H1 (cell line): Measurements from ENCODE around the gene LANCL2. TPM values are rescaled to one million over a fixed set of nuclear protein-coding genes. Genes with fewer than 3 reads are reported as not detected.

Experiments used
- CTCF ChIA-PET: fragments of 300-600 bp; sonication (Branson Sonifier 250); formaldehyde crosslinking; loops from one replicate; lab custom pipeline; 2021; ENCODE audit not compliant: partially characterized antibody; lab: Charles Lee
- POLR2A ChIA-PET: fragments of 300-600 bp; sonication (Branson Sonifier 250); formaldehyde crosslinking; loops from one replicate; lab custom pipeline; 2021; ENCODE audit warnings: inconsistent platforms; ENCODE audit not compliant: partially characterized antibody; lab: Charles Lee
- DNase-seq, 2 experiments: peaks; one replicate each; pipeline versions ENCODE4 v3.0.0 to v3.0.0-alpha.2; 2010 to 2022; ENCODE audit warnings: low spot score in 2 of 2, low read depth in 1 of 2, mixed read lengths in 1 of 2
- FAIRE-seq: peaks from 2 replicates; lab custom pipeline; 2011; peaks lifted over from hg19 to GRCh38; lab: Jason Lieb, UNC
- H2AFZ ChIP-seq: 2 replicates; pipeline ENCODE4 v1.8.1; 2012; ENCODE audit warnings: low read length, inconsistent platforms
- H2AK5ac ChIP-seq: 2 replicates; pipeline ENCODE4 v1.6.1; 2013; ENCODE audit warnings: low read depth, low read length
- H2BK120ac ChIP-seq: replicated peaks from 2 replicates; pipeline ENCODE3; 2013; ENCODE audit warnings: low read depth, low read length, inconsistent platforms
- H2BK12ac ChIP-seq: 2 replicates; pipeline ENCODE4 v1.6.1; 2013; ENCODE audit warnings: low read depth, low read length
- H2BK15ac ChIP-seq: 2 replicates; pipeline ENCODE4 v1.6.1; 2013; ENCODE audit warnings: low read length
- H2BK20ac ChIP-seq: 2 replicates; pipeline ENCODE4 v1.6.1; 2013; ENCODE audit warnings: low read length
- H2BK5ac ChIP-seq: 2 replicates; pipeline ENCODE4 v1.6.1; 2013; ENCODE audit warnings: low read depth, low read length
- H3K14ac ChIP-seq: 2 replicates; pipeline ENCODE4 v1.6.1; 2013; ENCODE audit warnings: inconsistent platforms; ENCODE audit not compliant: insufficient read length
- H3K18ac ChIP-seq: 2 replicates; pipeline ENCODE4 v1.6.1; 2013; ENCODE audit warnings: low read length; ENCODE audit errors: extremely low read depth
- H3K23ac ChIP-seq: 2 replicates; pipeline ENCODE4 v1.6.1; 2013; ENCODE audit warnings: inconsistent platforms; ENCODE audit not compliant: insufficient read length
- H3K23me2 ChIP-seq: 2 replicates; pipeline ENCODE4 v1.6.1; 2013; ENCODE audit warnings: low read depth, low read length
- H3K27ac ChIP-seq: 2 replicates; pipeline ENCODE4 v1.6.1; 2011; ENCODE audit warnings: low read depth, low read length, inconsistent platforms
- H3K27me3 ChIP-seq, 4 experiments: replicated peaks in 1 of 4; 1 replicate in 1 of 4; 2 replicates in 3 of 4; pipeline versions ENCODE4 v1.6.1 to v1.8.1; 2011 to 2013; ENCODE audit warnings: low read length in 3 of 4, mild to moderate bottlenecking in 3 of 4, inconsistent platforms in 2 of 4, mixed read lengths in 2 of 4, moderate library complexity in 1 of 4; ENCODE audit not compliant: control insufficient read depth in 3 of 4, insufficient read depth in 3 of 4; ENCODE audit errors: extremely low read depth in 1 of 4
- H3K36me3 ChIP-seq, 4 experiments: 2 replicates each; pipeline versions ENCODE4 v1.6.1 to v1.8.1; 2011 to 2013; ENCODE audit warnings: mild to moderate bottlenecking in 4 of 4, low read length in 3 of 4, moderate library complexity in 2 of 4, control low read depth in 1 of 4, inconsistent platforms in 1 of 4; ENCODE audit not compliant: insufficient read depth in 4 of 4, control insufficient read depth in 2 of 4
- H3K4ac ChIP-seq: replicated peaks from 2 replicates; pipeline ENCODE3; 2013; ENCODE audit warnings: low read length, low read depth, mixed read lengths, inconsistent platforms; ENCODE audit not compliant: insufficient read length
- H3K4me1 ChIP-seq, 4 experiments: replicated peaks in 1 of 4; 1 replicate in 1 of 4; 2 replicates in 3 of 4; pipeline versions ENCODE4 v1.6.1 to v1.8.1; 2011 to 2013; ENCODE audit warnings: low read length in 3 of 4, inconsistent platforms in 2 of 4, mixed read lengths in 1 of 4; ENCODE audit not compliant: insufficient read depth in 4 of 4, control insufficient read depth in 3 of 4
- H3K4me2 ChIP-seq, 2 experiments: 2 replicates each; pipeline versions ENCODE4 v1.6.1 to v1.8.1; 2011 to 2013; ENCODE audit warnings: low read depth in 2 of 2, low read length in 2 of 2, control low read depth in 1 of 2, inconsistent platforms in 1 of 2, mild to moderate bottlenecking in 1 of 2; ENCODE audit not compliant: insufficient read depth in 1 of 2
- H3K4me3 ChIP-seq, 4 experiments: fragments of 200-600, 300-600 bp in 1 of 4; sonication (generic), shearing (Covaris generic), sonication (Bioruptor Twin) in 1 of 4; 2 replicates each; pipeline versions ENCODE4 v1.5.1 to v1.8.1; 2011 to 2016; ENCODE audit warnings: low read length in 4 of 4, low read depth in 3 of 4, control low read depth in 2 of 4, inconsistent platforms in 2 of 4, mild to moderate bottlenecking in 2 of 4, mixed read lengths in 1 of 4, moderate library complexity in 1 of 4; ENCODE audit not compliant: insufficient read depth in 2 of 4; ENCODE audit errors: extremely low read depth in 1 of 4
- H3K56ac ChIP-seq: replicated peaks from 2 replicates; pipeline ENCODE3; 2013; ENCODE audit warnings: low read depth, mild to moderate bottlenecking, mixed read lengths, low read length, inconsistent platforms; ENCODE audit not compliant: insufficient read length
- H3K79me1 ChIP-seq: 2 replicates; pipeline ENCODE4 v1.6.1; 2013; ENCODE audit warnings: low read depth, low read length, control low read depth
- H3K79me2 ChIP-seq, 2 experiments: 2 replicates each; pipeline versions ENCODE4 v1.6.1 to v1.8.1; 2012 to 2013; ENCODE audit warnings: low read length in 2 of 2, mild to moderate bottlenecking in 2 of 2, inconsistent platforms in 1 of 2; ENCODE audit not compliant: insufficient read depth in 2 of 2, control insufficient read depth in 1 of 2
- H3K9ac ChIP-seq, 4 experiments: replicated peaks in 1 of 4; 1 replicate in 1 of 4; 2 replicates in 3 of 4; pipeline versions ENCODE4 v1.6.1 to v1.8.1; 2011 to 2013; ENCODE audit warnings: low read depth in 3 of 4, low read length in 3 of 4, control low read depth in 2 of 4, mild to moderate bottlenecking in 2 of 4, moderate library complexity in 2 of 4, inconsistent platforms in 1 of 4; ENCODE audit errors: extremely low read depth in 1 of 4
- H3K9me3 ChIP-seq, 2 experiments: 2 replicates each; pipeline versions ENCODE4 v1.6.1 to v1.8.1; 2012 to 2013; ENCODE audit warnings: mild to moderate bottlenecking in 2 of 2, moderate library complexity in 2 of 2, control low read depth in 1 of 2, inconsistent platforms in 1 of 2, low read depth in 1 of 2, low read length in 1 of 2, mixed read lengths in 1 of 2; ENCODE audit not compliant: insufficient read depth in 2 of 2
- H4K20me1 ChIP-seq, 2 experiments: replicated peaks in 1 of 2; 2 replicates each; pipeline versions ENCODE3 to v1.8.1; 2011 to 2013; ENCODE audit warnings: inconsistent platforms in 2 of 2, low read length in 2 of 2, mild to moderate bottlenecking in 1 of 2; ENCODE audit not compliant: insufficient read depth in 2 of 2, control insufficient read depth in 1 of 2
- H4K5ac ChIP-seq: 2 replicates; pipeline ENCODE4 v1.6.1; 2013; ENCODE audit warnings: low read length, low read depth, mixed read lengths, inconsistent platforms; ENCODE audit not compliant: insufficient read length
- H4K8ac ChIP-seq: 2 replicates; pipeline ENCODE4 v1.8.0; 2013; ENCODE audit warnings: mild to moderate bottlenecking, moderate library complexity, low read length, inconsistent platforms; ENCODE audit not compliant: insufficient read depth; ENCODE audit errors: extremely low read depth
- H4K91ac ChIP-seq: replicated peaks from 2 replicates; pipeline ENCODE3; 2013; ENCODE audit warnings: low read length, mixed read lengths, inconsistent platforms; ENCODE audit not compliant: insufficient read length
- BRCA1 ChIP-seq: IDR thresholded peaks from 2 replicates; pipeline ENCODE4 v1.6.1; 2012; ENCODE audit warnings: low read depth, low read length, improper control_type of control experiment
- CHD2 ChIP-seq: IDR thresholded peaks from 2 replicates; pipeline ENCODE4 v1.6.1; 2012; ENCODE audit warnings: low read length, improper control_type of control experiment
- CTCF ChIP-seq, 3 experiments: IDR thresholded peaks; 1 replicate in 2 of 3; 2 replicates in 1 of 3; pipeline versions ENCODE4 v1.5.1 to v1.6.1; 2011; ENCODE audit warnings: low read length in 3 of 3, mild to moderate bottlenecking in 3 of 3, inconsistent platforms in 2 of 3, low read depth in 1 of 3, moderate library complexity in 1 of 3; ENCODE audit not compliant: insufficient read depth in 1 of 3; ENCODE audit errors: control extremely low read depth in 1 of 3
- GABPA ChIP-seq: IDR thresholded peaks from 2 replicates; pipeline ENCODE4 v1.6.1; 2011; ENCODE audit warnings: mild to moderate bottlenecking, low read length, moderate library complexity, borderline replicate concordance; ENCODE audit not compliant: insufficient read depth
- KDM1A ChIP-seq: fragments of 200-600, 300-600 bp; sonication (generic); IDR thresholded peaks from 2 replicates; pipeline ENCODE4 v1.7.1; 2016; ENCODE audit warnings: mild to moderate bottlenecking, low read length, borderline replicate concordance
- NANOG ChIP-seq: IDR thresholded peaks from 2 replicates; pipeline ENCODE4 v1.6.1; 2011; ENCODE audit warnings: low read length, low read depth, mild to moderate bottlenecking, inconsistent platforms; ENCODE audit not compliant: insufficient read depth, poor library complexity, severe bottlenecking
- SAP30 ChIP-seq: fragments of 300-600 bp; sonication (generic); IDR thresholded peaks from 2 replicates; pipeline ENCODE4 v1.7.1; 2012; ENCODE audit warnings: low read length, moderate library complexity, mild to moderate bottlenecking, inconsistent platforms; ENCODE audit not compliant: insufficient read depth, insufficient replicate concordance
- SIRT6 ChIP-seq: IDR thresholded peaks from one replicate; pipeline ENCODE4 v1.7.1; 2012; ENCODE audit warnings: low read length, inconsistent platforms
- SP2 ChIP-seq: IDR thresholded peaks from 2 replicates; pipeline ENCODE4 v1.6.1; 2012; ENCODE audit warnings: mild to moderate bottlenecking, low read length, inconsistent platforms
- TAF7 ChIP-seq: optimal IDR thresholded peaks from 2 replicates; pipeline ENCODE3; 2011; ENCODE audit warnings: low read depth, mild to moderate bottlenecking, inconsistent platforms, low read length, moderate library complexity, borderline replicate concordance
- TCF12 ChIP-seq: IDR thresholded peaks from 2 replicates; pipeline ENCODE4 v1.6.1; 2011; ENCODE audit warnings: low read depth, mild to moderate bottlenecking, low read length
- YY1 ChIP-seq: IDR thresholded peaks from 2 replicates; pipeline ENCODE4 v1.6.1; 2011; ENCODE audit warnings: low read depth, mild to moderate bottlenecking, low read length
- WGBS, 2 experiments: shearing (Covaris generic) in 1 of 2; methylation state at CpG; one replicate each; pipeline versions ENCODE4 v1.1.6 to v1.1.7; 2013 to 2015; ENCODE audit warnings: low lambda C conversion rate in 2 of 2, mixed read lengths in 2 of 2, inconsistent platforms in 1 of 2, low coverage in 1 of 2, missing lambda C conversion rate in 1 of 2; ENCODE audit not compliant: insufficient replicate concordance in 2 of 2, insufficient coverage in 1 of 2, insufficient read length in 1 of 2; ENCODE audit errors: extremely low coverage in 1 of 2, missing lambda C conversion rate in 1 of 2; 5-methylcytosine and 5-hydroxymethylcytosine counted together
- polyA plus RNA-seq, 7 experiments: library from polyadenylated mRNA; depleted of rRNA in 3 of 7; stranded (reverse) in 5 of 7; unstranded in 2 of 7; fragments of >200 nt in 5 of 7; fragments of 200-250 nt in 2 of 7; gene quantifications; 1 replicate in 5 of 7; 2 replicates in 1 of 7; 4 replicates in 1 of 7; pipeline versions ENCODE4 v1.2.1 to v1.2.3, GENCODE V29; 2011 to 2013; ENCODE audit warnings: missing spikeins in 2 of 7, mixed read lengths in 2 of 7
- total RNA-seq: library from RNA; stranded (reverse); fragmentation: NEBNext Ultra II Directional; extraction: Animal tissue kit (Norgen Biotek cat#: 25700); gene quantifications from 2 replicates; pipeline ENCODE4 v1.2.1, GENCODE V29; 2021

LANCL2 gene
- total and polyA plus RNA-seq, 2 of the 8 experiments (the other 6 are each of a cell fraction or from before 2014, with no cell fraction given), result 9.2 to 9.5 TPM

GRCh38 chr7:55345292-55345691, 19.8 kb upstream of the LANCL2 start:
- H3K23me2 ChIP-seq, result no peaks in the 10 kb centered on the region
- TF ChIP-seq TCF12 (no peak), GABPA (no peak), BRCA1 (no peak), YY1 (no peak), KDM1A (no peak), NANOG (no peak), TAF7 (no peak), SP2 (no peak), CHD2 (no peak), CTCF (IDR thresholded peaks at IDR 0.05; ENCODE audit: control extremely low read depth in 1 of 3, insufficient read depth in 1 of 3, low read depth in 1 of 3, low read length in 3 of 3) (no peak), SIRT6 (no peak), SAP30 (no peak)
- H3K4me3 ChIP-seq, result no peak overlapping the region
- H2AK5ac ChIP-seq, result no peak overlapping the region
- H4K5ac ChIP-seq, result no peak overlapping the region
- H4K91ac ChIP-seq, result no peak overlapping the region
- FAIRE-seq, result no peak
- no peak for DNase-seq
- H3K4me1 ChIP-seq, result peaks cover 0 to 3% (median 0%) of the 10 kb centered on the region in 4 experiments; a peak in 1 of 7 replicates
- no peak overlapping the region for H3K14ac ChIP-seq
- no peak overlapping the region for H3K18ac ChIP-seq
- H3K4ac ChIP-seq, result no peak overlapping the region
- H2BK15ac ChIP-seq, result no peak overlapping the region
- H2AFZ ChIP-seq, result no peak overlapping the region
- WGBS, 2 experiments, result 90% methylated on average over 22 of the region's 22 CpGs; no CpG with 5 or more reads in 1 of the 2 experiments
- H3K27me3 ChIP-seq, result no peaks in the 10 kb centered on the region
- H2BK20ac ChIP-seq, result no peak overlapping the region
- ChIA-PET POLR2A (interaction anchor here (2.4 kb wide), 1 partner anchor 21 kb away, joined by 18 read pairs; the partner anchor contains the start of gene LANCL2), CTCF (interaction anchor here (2.4 kb wide), 1 partner anchor 65 kb away, joined by 9 read pairs; no protein-coding TSS in a partner anchor)
- H2BK120ac ChIP-seq, result no peak overlapping the region
- H3K36me3 ChIP-seq, result no peaks in the 10 kb centered on the region
- no peak overlapping the region for H3K23ac ChIP-seq
- no peak overlapping the region for H3K56ac ChIP-seq
- H3K27ac ChIP-seq, result no peak overlapping the region
- H4K8ac ChIP-seq, result no peak overlapping the region
- no peaks in the 10 kb centered on the region for H3K79me2 ChIP-seq
- H3K9me3 ChIP-seq, result peaks cover 0 to 3% of the 10 kb centered on the region in 2 experiments; a peak in 1 of 4 replicates
- no peak overlapping the region for H2BK12ac ChIP-seq
- no peak overlapping the region for H2BK5ac ChIP-seq
- H4K20me1 ChIP-seq, result no peaks in the 10 kb centered on the region
- no peak overlapping the region for H3K4me2 ChIP-seq
- no peaks in the 10 kb centered on the region for H3K79me1 ChIP-seq
- no peak overlapping the region for H3K9ac ChIP-seq
